T-helper 9 cell (primary cell): ENCODE measurements around the gene AGRN.
"Not testable (repeated sequence)": the region's sequence is repeated elsewhere in the genome, so short reads cannot be mapped to it uniquely, and the experiment has no call there.

ENCODE experiments used
- DNase-seq: peaks from one replicate; pipeline ENCODE4 v3.0.0-alpha.2; 2020

AGRN gene

DNA sequence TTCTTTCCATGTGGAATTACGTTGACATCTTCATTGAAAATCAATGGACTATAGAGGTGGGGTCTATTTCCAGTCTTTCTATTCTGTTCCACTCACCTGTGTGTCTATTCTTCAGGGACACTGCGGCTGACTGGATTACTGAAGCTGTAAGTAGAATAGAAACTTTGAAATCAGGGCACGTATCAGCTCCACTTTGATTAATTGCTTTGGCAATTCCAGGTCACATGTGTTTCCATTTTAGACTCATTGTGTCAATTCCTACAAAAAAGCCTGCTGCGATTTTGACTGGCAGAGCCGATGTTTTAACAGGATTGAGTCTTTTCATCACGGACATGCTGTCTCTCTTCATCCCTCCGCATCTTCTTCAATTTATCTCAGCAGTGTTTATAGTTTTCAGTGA is 75.1 kb downstream of the AGRN start:
- DNase-seq = no peak

DNA sequence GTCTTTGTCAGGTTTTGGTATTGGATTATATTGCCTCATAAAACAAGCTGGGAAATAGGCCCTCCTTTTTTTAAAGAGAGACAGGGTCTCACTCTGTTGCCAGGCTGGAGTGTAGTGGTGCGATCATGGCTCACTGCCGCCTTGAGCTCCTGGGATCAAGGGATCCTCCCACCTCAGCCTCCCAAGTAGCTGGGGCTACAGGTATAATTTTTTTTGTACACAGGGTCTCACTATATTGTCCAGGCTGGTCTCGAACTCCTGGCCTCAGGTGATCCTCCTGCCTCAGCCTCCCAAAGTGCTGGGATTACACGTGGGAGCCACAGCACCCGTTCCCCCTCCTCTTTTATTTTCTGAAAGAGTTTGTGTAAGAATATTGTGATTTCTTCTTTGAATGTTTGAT is 76.2 kb downstream of the AGRN start:
- not testable (repeated sequence) for DNase-seq

DNA sequence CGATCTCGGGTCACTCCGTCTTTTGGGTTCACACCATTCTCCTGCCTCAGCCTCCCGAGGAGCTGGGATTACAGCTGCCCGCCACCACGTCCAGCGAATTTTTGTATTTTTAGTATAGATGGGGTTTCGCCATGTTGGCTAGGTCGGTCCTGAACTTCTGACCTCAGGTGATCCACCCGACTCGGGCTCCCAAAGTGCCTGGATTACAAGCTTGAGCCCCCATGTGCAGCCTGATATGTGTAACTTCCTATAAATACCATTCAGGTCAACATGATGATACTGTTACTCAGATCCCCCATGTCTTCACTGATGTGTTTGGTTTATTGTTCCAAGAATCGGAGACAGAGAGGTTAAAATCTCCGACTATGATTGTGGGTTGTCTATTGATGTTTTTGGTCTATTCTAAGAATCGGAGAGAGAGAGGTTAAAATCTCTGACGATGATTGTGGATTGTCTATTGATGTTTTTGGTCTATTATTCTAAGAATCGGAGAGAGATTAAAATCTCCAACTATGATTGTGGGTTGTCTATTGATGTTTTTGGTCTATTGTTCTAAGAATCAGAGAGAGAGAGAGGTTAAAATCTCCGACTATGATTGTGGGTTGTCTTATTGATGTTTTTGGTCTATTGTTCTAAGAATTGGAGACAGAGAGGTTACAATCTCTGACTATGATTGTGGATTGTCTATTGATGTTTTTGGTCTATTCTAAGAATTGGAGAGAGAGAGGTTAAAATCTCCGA is 78.9 kb downstream of the AGRN start:
- DNase-seq = no peak

DNA sequence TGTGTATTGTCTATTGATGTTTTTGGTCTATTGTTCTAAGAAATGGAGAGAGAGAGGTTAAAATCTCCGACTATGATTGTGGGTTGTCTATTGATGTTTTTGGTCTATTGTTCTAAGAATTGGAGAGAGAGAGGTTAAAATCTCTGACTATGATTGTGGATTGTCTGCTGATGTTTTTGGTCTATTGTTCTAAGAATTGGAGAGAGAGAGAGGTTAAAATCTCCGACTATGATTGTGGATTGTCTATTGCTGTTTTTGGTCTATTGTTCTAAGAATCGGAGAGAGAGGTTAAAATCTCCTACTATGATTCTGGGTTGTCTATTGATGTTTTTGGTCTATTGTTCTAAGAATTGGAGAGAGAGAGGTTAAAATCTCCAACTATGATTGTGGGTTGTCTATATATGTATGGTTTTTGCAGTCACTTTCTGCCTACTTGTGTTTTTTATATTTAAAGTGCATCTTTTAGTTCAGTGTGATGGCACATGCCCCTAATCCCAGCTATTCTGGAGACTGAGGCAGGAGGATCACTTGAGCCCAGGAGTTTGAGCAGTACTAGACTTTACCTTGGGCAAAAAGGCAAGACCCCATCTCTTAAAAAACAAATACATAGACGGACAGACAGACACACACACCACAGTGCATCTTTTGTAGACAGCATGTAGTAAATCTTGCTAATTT is 79.7 kb downstream of the AGRN start:
- no peak for DNase-seq

DNA sequence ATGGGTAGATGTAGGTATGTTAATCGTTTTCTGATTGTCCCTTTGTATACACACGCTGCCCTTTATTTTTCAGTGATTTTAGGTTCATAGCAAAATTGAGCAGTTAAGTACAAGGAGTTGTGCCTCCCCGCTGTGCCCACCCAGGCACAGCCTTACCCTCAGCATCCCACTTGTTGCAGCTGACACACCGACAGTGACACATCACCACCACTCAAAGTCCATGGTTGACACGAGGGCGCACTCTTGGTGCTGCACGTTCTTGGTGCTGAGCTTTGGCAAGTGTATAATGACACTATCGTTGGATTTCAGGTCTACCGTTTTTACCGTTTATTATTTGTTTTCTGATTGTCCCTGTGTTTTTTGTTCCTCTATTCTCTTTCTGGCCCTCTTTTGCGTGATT is 80.4 kb downstream of the AGRN start:
- DNase-seq = no peak

DNA sequence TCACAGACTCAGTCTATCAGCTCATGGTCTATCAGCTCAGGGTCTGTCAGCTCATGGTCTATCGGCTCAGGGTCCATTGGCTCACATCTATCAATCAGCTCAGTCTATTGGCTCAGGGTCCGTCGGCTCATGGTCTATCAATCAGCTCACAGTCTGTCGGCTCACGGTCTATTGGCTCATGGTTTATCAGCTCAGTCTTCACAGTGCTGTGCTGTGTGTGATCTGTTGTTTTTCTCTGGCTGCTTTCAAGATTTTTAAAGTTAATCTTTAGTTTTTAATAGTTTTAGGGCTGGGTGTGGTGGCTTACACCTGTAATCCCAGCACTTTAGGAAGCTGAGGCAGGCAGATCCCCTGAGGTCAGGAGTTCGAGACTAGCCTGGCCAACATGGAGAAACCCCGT is 81.6 kb downstream of the AGRN start:
- no peak for DNase-seq

DNA sequence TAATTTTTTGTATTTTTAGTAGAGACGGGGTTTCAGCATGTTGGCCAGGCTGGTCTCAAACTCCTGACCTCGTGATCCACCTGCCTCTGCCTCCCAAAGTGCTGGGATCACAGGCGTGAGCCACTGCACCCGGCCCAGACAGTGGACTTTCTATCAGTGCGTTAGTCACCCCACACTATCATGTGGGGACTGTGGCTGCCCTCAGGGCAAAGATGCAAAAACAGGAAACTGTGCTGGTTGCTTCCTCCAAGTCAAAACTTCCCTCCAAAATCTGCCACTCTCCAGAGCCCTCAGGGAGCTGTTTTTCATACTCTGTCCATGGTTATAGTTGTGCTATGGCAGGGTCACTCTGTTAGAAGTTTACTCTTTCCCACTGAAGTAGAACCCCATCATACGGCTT is 84.2 kb downstream of the AGRN start:
- DNase-seq = not testable (repeated sequence)
